GM12878 (cell line): Measurements from ENCODE around the gene NME5. TPM values are rescaled to one million over a fixed set of nuclear protein-coding genes. Genes with fewer than 3 reads are reported as not detected.

Source experiments
- ATAC-seq: fragments of 200-7000 bp; cut with Tn5 transposase; 3 replicates; pipeline ENCODE4 v1.9.1; 2020; ENCODE audit warnings: mild to moderate bottlenecking, moderate library complexity
- BruUV-seq: library from RNA; stranded (reverse); fragments of 400-500 nt; replicated peaks from 2 replicates; lab custom pipeline; 2021; lab: Mats Ljungman, UMichigan
- CTCF ChIA-PET: fragments of 300-600 bp; sonication (Branson Sonifier 250); formaldehyde crosslinking; extraction: SDS; loops from one replicate; lab custom pipeline; 2021; ENCODE audit warnings: inconsistent platforms; lab: Yijun Ruan, JAX
- POLR2A ChIA-PET: fragments of 350-600 bp; formaldehyde crosslinking; extraction: SDS; loops from one replicate; lab custom pipeline; 2021; ENCODE audit warnings: inconsistent platforms; lab: Charles Lee
- RAD21 ChIA-PET: fragments of 300-600 bp; sonication (Branson Sonifier 250); formaldehyde crosslinking; loops from one replicate; lab custom pipeline; 2023; ENCODE audit warnings: antibody characterized with exemption; ENCODE audit not compliant: unreplicated experiment; lab: Charles Lee
- SMC1A ChIA-PET: fragments of 300-600 bp; sonication (Branson Sonifier 250); formaldehyde crosslinking; loops from one replicate; lab custom pipeline; 2023; ENCODE audit not compliant: unreplicated experiment, uncharacterized antibody; lab: Charles Lee
- DNase-seq: peaks from one replicate; pipeline ENCODE4 v3.0.0-alpha.2; 2011; ENCODE audit warnings: low read depth, low spot score
- FAIRE-seq: peaks from 3 replicates; lab custom pipeline; 2011; peaks lifted over from hg19 to GRCh38; lab: Jason Lieb, UNC
- H2AFZ ChIP-seq: 2 replicates; pipeline ENCODE4 v1.6.0; 2011; ENCODE audit warnings: low read depth, low read length, control low read depth; ENCODE audit not compliant: control insufficient read depth
- H3K27ac ChIP-seq: 2 replicates; pipeline ENCODE4 v1.5.1; 2011; ENCODE audit warnings: control low read depth; ENCODE audit not compliant: control insufficient read depth, insufficient read depth
- H3K27me3 ChIP-seq, 2 experiments: replicated peaks in 1 of 2; 2 replicates each; pipeline versions ENCODE4 v1.6.0 to v1.6.1; 2011; ENCODE audit warnings: low read length in 1 of 2; ENCODE audit not compliant: control insufficient read depth in 2 of 2, insufficient read depth in 2 of 2
- H3K36me3 ChIP-seq, 2 experiments: 2 replicates each; pipeline ENCODE4 v1.5.1; 2011; ENCODE audit warnings: low read length in 1 of 2; ENCODE audit not compliant: control insufficient read depth in 2 of 2, insufficient read depth in 2 of 2
- H3K4me1 ChIP-seq: 2 replicates; pipeline ENCODE4 v1.6.1; 2011; ENCODE audit warnings: mild to moderate bottlenecking, low read length, moderate library complexity, mixed read lengths; ENCODE audit not compliant: control insufficient read depth, insufficient read depth
- H3K4me2 ChIP-seq: 2 replicates; pipeline ENCODE4 v1.6.0; 2011; ENCODE audit warnings: control low read depth; ENCODE audit not compliant: control insufficient read depth, insufficient read depth
- H3K4me3 ChIP-seq: fragments of 200-600 bp; sonication (generic); 2 replicates; pipeline ENCODE4 v1.5.1; 2016
- H3K79me2 ChIP-seq: 2 replicates; pipeline ENCODE4 v1.6.0; 2011; ENCODE audit warnings: low read length; ENCODE audit not compliant: control insufficient read depth, insufficient read depth
- H3K9ac ChIP-seq: 2 replicates; pipeline ENCODE4 v1.8.0; 2011; ENCODE audit warnings: low read length, control low read depth, mixed read lengths; ENCODE audit not compliant: control insufficient read depth, insufficient read depth
- H3K9me3 ChIP-seq: replicated peaks from 3 replicates; pipeline ENCODE4 v1.5.1; 2011; ENCODE audit warnings: mild to moderate bottlenecking, low read length; ENCODE audit not compliant: control insufficient read depth, insufficient read depth
- H4K20me1 ChIP-seq: 2 replicates; pipeline ENCODE4 v1.6.0; 2011; ENCODE audit not compliant: control insufficient read depth, insufficient read depth
- BCL11A ChIP-seq: IDR thresholded peaks from 2 replicates; pipeline ENCODE4 v1.6.1; 2011; ENCODE audit warnings: low read depth, low read length
- CREB1 ChIP-seq: IDR thresholded peaks from 2 replicates; pipeline ENCODE4 v1.6.1; 2012; ENCODE audit warnings: low read depth, mild to moderate bottlenecking, inconsistent platforms
- CREM ChIP-seq: IDR thresholded peaks from 2 replicates; pipeline ENCODE4 v1.6.1; 2014; ENCODE audit warnings: antibody characterized with exemption, low read depth
- IKZF2 ChIP-seq, 2 experiments: fragments of 450-650 bp; IDR thresholded peaks; 2 replicates each; pipeline ENCODE4 v1.6.1; 2017; ENCODE audit warnings: mild to moderate bottlenecking in 2 of 2, moderate library complexity in 2 of 2
- MYC ChIP-seq: IDR thresholded peaks from 2 replicates; pipeline ENCODE4 v1.6.1; 2011; ENCODE audit warnings: mild to moderate bottlenecking, low read length, moderate library complexity, inconsistent platforms; ENCODE audit not compliant: insufficient read depth, insufficient replicate concordance, insufficient read length, severe bottlenecking
- NFXL1 ChIP-seq: fragments of 450-650 bp; IDR thresholded peaks from 2 replicates; pipeline ENCODE4 v1.6.1; 2017; ENCODE audit warnings: antibody characterized with exemption, mild to moderate bottlenecking, borderline replicate concordance
- NFYB ChIP-seq: IDR thresholded peaks from 2 replicates; pipeline ENCODE4 v1.6.1; 2011; ENCODE audit warnings: low read depth, mild to moderate bottlenecking, low read length, improper control_type of control experiment, moderate library complexity; ENCODE audit not compliant: insufficient read depth
- NKRF ChIP-seq: fragments of 450-650 bp; conservative IDR thresholded peaks from 2 replicates; pipeline ENCODE4 v1.6.1; 2017; ENCODE audit warnings: mild to moderate bottlenecking, moderate library complexity
- WGBS: methylation state at CpG from one replicate; pipeline ENCODE4 v1.1.6; 2016; ENCODE audit warnings: low lambda C conversion rate; ENCODE audit not compliant: insufficient replicate concordance, insufficient coverage; ENCODE audit errors: missing lambda C conversion rate; 5-methylcytosine and 5-hydroxymethylcytosine counted together
- in situ Hi-C: fragments of 300-500 bp; cut with MboI; formaldehyde crosslinking; loops from 9 replicates; pipeline ENCODE4 v1.14.3; 2018; ENCODE audit warnings: mixed read lengths
- intact Hi-C: fragments of 100-400 bp; cut with micrococcal nuclease; formaldehyde crosslinking; loops from one replicate; pipeline ENCODE4 v1.14.2; 2022; ENCODE audit not compliant: unreplicated experiment
- polyA plus RNA-seq, 11 experiments: library from polyadenylated mRNA; depleted of rRNA in 4 of 11; unstranded in 6 of 11; stranded (reverse) in 5 of 11; fragments of >200 nt; fragmentation: Nextera tagmentation in 4 of 11; fragmentation: Illumina TruSeq in 1 of 11; extraction: Ambion mirVana in 4 of 11; extraction: Trizol in 1 of 11; gene quantifications; 1 replicate in 1 of 11; 2 replicates in 10 of 11; pipeline versions ENCODE4 v1.2.1 to v1.2.3, GENCODE V29; 2011 to 2016; ENCODE audit warnings: inconsistent platforms in 2 of 11, missing spikeins in 2 of 11, low read depth in 1 of 11
- total RNA-seq, 4 experiments: library from RNA; depleted of rRNA in 3 of 4; stranded (reverse); fragments of >200 nt in 3 of 4; fragmentation: Illumina TruSeq in 1 of 4; extraction: Trizol in 1 of 4; gene quantifications; 2 replicates each; pipeline versions ENCODE4 v1.2.1 to v1.2.3, GENCODE V29; 2013 to 2021
- TF ChIP-seq, protein P1 (sequence below): fragments of 450-650 bp; IDR thresholded peaks from 2 replicates; pipeline ENCODE4 v1.6.1; 2017; ENCODE audit warnings: low read depth, mild to moderate bottlenecking, moderate library complexity

The NME5 gene
- total and polyA plus RNA-seq, 10 of the 15 experiments (the other 5 are each of a cell fraction or from before 2014, with no cell fraction given): 0.22 to 0.52 TPM; not detected in 8

DNA sequence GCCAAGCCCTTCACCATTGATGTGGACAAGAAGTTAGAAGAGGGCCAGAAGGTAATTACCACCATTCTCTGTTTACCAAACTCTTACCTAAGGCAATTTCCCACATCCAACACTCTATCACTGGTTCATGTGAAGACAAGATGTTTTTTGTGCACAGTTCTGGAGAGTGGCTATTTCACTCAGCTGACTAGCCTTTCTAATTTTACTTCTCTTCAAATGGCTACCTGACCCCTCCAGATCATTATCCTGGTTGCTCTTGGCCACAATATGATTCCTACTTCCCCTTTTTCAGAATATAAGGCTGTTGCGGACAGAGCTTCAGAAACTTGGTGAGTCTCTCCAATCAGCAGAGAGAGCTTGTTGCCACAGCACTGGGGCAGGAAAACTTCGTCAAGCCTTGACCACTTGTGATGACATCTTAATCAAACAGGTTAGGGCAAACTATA, 46.8 kb upstream of the NME5 start (continued):
- TF ChIP-seq MYC (no peak), NFYB (peak; percentile 82), NFXL1 (no peak), CREM (no peak), IKZF2 (IDR thresholded peaks at IDR 0.05) (peak in 1 of 2 experiments; percentile 42; a peak in 2 of 4 replicates), BCL11A (peak; percentile 74; the same call in 1 of the 2 replicates)
- TF ChIP-seq, protein P1, sequence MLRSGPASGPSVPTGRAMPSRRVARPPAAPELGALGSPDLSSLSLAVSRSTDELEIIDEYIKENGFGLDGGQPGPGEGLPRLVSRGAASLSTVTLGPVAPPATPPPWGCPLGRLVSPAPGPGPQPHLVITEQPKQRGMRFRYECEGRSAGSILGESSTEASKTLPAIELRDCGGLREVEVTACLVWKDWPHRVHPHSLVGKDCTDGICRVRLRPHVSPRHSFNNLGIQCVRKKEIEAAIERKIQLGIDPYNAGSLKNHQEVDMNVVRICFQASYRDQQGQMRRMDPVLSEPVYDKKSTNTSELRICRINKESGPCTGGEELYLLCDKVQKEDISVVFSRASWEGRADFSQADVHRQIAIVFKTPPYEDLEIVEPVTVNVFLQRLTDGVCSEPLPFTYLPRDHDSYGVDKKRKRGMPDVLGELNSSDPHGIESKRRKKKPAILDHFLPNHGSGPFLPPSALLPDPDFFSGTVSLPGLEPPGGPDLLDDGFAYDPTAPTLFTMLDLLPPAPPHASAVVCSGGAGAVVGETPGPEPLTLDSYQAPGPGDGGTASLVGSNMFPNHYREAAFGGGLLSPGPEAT: 0 out of 2 replicates have a peak, but pooled peaks have one; percentile 46

- DNase-seq (no peak), FAIRE-seq (no peak), ATAC-seq (no peak)
- Histone ChIP-seq H3K9ac (no peak overlapping the region), H3K27ac (no peak overlapping the region), H3K79me2 (peaks cover 28% of the 10 kb centered on the region), H3K4me3 (no peak overlapping the region), H3K27me3 (no peaks in the 10 kb centered on the region), H3K4me1 (peaks cover 12% of the 10 kb centered on the region), H3K36me3 (peaks cover 31 to 43% of the 10 kb centered on the region in 2 experiments), H2AFZ (no peak overlapping the region), H3K9me3 (no peaks in the 10 kb centered on the region), H3K4me2 (no peak overlapping the region), H4K20me1 (no peaks in the 10 kb centered on the region)
- ChIA-PET POLR2A (no interaction called here), CTCF (interaction anchor here (0.5 kb wide), 1 partner anchor 99 kb away, joined by 3 read pairs; no protein-coding TSS in a partner anchor), SMC1A (no interaction called here), RAD21 (no interaction called here)
- intact Hi-C loops: no loop called here
- in situ Hi-C loops: loop anchor here (10.0 to 25.0 kb wide), 2 partner anchors 232 to 329 kb away; no protein-coding TSS in a partner anchor
- no peak for TF ChIP-seq NKRF
- no peak for TF ChIP-seq CREB1
- BruUV-seq: no TSS peak
- WGBS: 100% methylated on average over 3 of the region's 6 CpGs
Observed at GRCh38 chr5:138182808-138183207, 43.6 kb upstream of the NME5 start.
